HG03439 (cell line): ENCODE data around the gene ANKRD40.
"Not testable (repeated sequence)": the region's sequence is repeated elsewhere in the genome, so short reads cannot be mapped to it uniquely, and the experiment has no call there.

Experiments used
- ATAC-seq: cut with Tn5 transposase; IDR thresholded peaks from one replicate; pipeline ENCODE4 v1.9.1; 2021; ENCODE audit warnings: mild to moderate bottlenecking, moderate library complexity; ENCODE audit not compliant: unreplicated experiment

ANKRD40 gene, protein sequence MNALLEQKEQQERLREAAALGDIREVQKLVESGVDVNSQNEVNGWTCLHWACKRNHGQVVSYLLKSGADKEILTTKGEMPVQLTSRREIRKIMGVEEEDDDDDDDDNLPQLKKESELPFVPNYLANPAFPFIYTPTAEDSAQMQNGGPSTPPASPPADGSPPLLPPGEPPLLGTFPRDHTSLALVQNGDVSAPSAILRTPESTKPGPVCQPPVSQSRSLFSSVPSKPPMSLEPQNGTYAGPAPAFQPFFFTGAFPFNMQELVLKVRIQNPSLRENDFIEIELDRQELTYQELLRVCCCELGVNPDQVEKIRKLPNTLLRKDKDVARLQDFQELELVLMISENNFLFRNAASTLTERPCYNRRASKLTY

DNA sequence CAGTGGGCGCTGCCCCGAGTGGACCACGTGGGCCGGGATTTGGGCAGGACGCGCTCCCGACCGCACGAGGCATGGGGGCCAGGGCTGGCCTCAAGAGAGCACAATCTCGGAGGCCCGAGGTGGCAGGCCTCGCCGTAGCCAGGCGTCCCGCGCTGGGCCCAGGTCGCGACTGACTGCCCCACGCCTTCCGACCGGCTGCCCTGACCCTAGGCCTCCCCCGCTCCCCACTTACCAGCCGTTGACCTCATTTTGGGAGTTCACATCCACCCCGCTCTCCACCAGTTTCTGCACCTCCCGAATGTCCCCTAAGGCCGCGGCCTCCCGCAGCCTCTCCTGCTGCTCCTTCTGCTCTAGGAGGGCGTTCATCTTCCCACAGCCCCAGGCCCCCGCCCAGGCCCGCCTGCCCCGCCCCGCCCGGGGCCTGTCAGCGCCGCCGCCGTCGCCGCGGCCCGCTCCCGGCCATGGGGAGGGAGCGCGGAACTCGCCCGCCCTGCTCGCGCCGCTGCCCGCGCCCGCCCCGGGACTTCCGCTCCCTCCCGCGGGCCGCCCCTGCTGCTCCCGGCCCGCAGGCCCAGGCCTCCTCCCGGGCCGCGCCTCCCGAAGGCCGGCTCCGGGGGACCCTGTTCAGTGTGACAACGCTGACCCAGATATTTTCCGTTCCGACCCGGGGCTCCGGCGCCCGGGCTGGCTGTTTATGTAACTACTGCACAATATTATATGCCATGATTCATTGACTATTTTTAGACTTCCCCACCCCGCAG is at the start of gene ANKRD40:
TSS of gene ANKRD40 (minus strand) at position 626 of the 761 bp plus-strand sequence. CDS start at position 366, 260 bp downstream.
- peak; percentile 79 for ATAC-seq

DNA sequence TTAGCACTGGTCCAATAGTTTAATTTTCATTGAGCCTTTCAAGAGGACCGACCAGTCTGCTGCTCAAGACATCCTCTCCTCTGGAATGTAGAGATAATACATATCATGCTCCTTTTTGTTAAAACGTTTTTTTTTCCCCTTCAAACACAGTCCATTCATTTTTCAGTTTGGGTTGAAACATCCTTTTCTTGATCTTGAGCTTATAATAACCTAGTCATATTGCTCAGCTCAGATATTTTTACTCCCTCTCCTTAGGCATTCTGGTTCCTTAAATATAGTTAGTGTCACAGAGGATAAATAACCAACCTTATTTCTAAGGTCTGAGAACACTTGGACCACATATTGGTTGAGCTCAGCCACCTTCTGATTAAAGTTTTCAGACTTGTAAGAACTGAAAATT is 46.8 kb upstream of the ANKRD40 start:
- ATAC-seq: no peak

DNA sequence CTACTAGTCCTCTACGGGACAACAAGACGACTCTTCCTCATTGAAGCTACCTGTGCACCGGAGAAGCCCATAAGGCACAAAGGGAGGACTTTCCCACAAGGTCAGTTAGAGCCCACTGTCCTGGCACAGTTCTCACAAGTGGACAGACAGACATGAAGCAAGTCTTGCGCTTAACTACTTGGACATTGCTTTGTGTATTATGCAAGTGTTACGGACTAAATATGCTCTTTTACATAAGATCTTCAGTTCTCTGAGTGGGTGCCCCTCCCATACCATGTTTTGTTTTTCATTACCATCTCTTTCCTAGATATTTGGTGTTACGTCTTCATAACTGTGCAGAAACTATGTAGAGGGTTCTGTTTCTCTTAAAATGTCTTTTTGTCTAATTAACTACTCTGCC is 41.5 kb upstream of the ANKRD40 start:
- ATAC-seq: no peak

DNA sequence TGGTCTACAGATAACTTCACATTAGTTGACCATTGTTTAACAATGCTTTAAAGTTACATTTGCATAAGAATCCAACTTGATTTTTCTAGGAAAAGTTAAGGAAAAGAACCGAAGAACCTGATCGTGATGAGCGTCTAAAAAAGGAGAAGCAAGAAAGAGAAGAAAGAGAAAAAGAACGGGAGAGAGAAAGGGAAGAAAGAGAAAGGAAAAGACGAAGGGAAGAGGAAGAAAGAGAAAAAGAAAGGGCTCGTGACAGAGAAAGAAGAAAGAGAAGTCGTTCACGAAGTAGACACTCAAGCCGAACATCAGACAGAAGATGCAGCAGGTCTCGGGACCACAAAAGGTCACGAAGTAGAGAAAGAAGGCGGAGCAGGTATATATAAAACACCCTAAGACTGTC is 37.9 kb upstream of the ANKRD40 start:
- no peak for ATAC-seq

DNA sequence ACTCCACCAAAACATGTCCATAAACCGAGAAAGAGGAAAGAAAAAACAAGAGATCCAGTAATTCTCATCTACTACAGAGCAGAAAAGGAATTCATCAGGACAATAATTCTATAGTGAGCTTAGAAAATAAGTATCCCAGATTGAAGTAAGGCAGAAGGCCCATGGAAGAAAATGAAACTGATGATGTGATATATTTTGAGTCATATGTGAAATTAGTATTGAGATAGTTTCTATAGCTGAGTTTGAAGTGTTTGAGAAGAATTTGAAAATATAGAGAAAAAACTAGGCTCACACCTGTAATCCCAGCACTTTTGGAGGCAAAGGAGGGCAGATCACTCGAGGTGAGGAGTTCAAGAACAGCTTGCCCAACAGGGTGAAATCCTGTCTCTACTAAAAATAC is 31.4 kb upstream of the ANKRD40 start:
- ATAC-seq: no peak

DNA sequence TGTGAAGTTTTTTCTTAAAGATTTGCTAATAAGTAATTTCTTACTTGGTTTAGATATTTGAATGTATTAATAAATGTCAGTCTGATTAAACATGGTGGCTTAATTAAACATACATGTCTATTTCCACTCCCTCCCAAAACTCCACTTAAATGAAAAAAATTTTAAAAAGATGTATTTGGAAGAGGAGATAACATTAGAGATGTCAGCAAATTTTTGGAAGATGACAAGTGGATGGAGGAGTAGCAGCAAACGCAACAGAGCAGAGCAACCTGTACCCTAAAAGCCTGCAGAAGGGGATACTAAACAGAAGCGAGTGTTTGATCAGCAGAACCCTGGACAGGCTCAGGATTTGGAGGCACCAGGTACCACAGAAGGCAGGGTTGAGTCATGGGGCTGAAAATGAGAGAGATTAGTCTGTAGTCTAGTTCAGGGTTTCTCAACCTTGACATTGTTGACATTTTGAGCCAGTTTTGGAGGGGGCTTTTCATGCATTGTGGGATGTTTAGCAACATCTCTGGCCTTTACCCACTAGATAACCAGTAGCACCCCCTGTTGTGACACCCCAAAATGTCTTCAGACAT is 29.5 kb upstream of the ANKRD40 start:
- ATAC-seq: no peak

DNA sequence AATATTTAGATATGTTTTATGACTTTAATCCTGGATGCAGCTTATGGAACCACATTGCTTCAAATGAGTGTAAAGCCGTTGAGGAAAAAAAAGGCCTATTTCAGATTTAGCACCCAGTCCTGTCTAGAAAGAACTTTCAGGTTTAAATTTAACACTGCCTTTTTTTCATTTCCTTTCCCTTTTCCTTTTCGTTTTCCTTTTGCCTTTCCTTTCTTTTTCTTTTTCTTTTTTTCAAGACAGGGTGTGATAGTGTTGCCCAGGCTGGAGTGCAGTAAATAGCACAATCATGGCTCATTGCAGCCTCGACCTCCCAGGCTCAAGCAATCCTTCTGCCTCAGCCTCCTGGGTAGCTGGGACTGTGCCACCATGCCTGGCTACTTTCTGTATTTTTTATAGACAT is 27.6 kb upstream of the ANKRD40 start:
- no peak for ATAC-seq

DNA sequence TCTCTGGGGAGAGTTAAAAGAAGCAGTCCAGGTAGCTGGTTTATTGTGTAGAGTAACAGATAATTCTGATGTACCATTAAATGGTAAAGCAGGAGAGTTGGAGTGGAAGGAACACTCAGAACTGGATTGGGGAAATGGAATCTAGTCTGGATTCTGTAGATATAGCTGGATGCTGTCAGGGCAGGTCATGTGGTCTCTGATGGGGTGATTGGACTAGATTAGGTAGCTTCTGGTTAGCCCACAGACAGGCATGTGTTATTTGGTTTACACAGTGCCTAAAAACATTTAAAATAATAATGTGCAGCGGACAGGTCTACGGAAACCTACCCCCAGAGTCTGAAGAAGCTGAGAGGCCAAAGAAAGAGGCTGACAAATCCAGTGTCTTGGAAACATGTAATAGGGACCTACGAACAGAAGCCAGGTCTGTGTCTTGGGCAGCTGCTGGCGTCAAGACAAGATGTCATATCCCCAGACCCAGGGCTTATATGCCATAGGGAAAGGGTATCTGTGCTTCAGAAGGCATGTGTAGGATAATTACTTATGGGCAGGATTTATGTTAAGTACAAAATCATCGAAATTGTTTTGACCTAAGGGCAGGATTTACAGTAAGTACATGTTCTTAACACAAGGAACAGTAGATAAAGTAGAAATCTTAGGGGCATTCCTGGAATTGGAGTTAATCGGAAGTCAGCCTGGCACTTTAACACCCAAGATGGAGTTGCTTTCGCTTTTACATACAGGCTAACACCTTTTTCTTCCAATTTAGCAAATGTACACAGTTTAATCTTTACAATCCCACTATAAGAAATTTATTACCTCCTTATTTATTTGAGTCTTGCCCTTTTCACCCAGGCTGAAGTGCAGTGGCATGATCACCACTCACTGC is 24.1 kb upstream of the ANKRD40 start:
- no peak for ATAC-seq

DNA sequence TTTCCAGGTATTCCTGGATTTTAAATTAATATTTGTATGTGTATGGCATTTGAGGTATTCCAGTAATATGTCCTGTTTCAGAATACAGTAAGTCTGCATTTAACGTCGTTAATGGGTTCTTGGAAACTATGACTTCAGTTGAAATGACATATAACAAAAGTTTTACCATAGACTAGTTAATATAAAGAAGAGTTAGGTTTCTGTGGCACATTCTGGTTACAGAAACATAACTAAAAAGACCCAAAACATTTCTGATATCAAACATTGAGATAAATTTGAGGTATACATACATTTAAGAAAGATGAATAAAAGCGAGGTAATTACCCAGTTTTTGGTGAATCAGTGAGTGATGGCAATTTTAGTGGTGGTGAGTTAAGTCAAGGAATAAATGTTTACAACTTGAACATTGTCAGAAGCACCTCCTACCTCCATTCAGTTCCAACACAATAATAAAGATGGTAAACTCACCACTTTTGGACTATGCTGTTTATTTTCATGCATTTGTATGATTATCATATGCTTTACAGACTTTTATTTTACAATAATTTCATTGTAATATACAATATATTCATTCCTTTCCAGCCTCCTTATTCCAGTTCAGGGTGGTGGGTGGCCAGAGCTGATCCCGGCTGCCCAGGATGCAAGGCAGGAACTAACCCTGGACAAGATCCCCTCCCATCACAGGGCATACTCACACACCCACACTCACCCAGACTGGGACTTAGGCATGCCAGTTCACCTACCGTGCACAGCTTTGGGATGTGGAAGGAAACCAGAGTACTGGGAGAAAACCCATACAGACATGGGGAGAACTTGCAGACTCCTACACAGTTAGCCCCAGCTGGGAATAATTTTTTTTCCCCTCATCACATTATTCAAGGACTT is 21.4 kb upstream of the ANKRD40 start:
- ATAC-seq: no peak

DNA sequence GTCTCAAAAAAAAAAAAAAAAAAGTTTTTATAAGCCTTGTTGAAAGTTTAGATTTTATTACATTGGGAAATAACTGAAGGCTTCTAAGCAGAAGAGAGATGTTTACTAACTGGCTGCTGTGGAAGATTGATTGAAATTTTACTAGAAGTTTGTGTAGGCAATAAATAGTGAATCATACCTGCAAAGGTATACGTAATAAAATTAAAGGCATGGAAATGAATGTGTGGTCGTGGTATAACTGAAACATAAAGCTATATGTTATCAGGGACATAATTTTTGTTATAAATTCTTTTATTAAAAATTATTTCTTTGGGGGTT is 20.4 kb upstream of the ANKRD40 start:
- no peak for ATAC-seq

DNA sequence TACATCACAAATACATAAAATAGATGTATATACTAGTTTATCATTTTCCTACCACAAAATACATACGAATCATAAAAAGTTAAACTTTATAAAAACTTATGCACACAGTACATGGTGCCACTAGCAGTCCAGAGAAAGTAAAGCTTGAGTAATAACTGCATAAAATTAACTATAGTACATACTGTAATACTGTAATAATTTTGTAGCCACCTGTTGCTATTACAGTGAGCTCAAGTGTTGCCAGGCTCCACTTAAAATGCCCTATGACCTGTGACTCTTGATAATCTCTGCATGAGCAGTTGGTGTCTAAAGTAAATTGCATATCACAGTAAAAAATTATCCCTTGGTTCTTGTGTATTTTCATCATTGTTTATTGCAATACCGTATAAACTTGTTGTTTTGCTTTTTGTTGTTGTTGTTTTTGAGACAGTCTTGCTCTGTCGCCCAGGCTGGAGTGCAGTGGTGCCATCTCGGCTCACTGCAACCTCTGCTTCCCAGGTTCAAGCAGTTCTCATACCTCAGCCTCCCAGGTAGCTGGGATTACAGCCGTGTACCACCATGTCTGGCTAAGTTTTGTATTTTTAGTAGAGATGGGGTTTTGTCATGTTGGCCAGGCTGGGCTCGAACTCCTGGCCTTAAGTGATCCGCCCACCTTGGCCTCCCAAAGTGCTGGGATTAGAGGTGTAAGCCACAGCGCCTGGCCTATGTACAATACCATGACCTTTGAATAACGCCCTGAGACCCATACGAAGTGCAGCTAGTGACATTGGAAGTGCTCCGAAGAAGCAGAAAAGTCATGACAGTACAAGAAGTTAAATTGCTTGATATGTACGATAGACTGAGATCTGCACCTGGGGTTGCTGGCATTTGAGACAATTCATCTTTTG is 18.3 kb upstream of the ANKRD40 start:
- ATAC-seq: no peak

DNA sequence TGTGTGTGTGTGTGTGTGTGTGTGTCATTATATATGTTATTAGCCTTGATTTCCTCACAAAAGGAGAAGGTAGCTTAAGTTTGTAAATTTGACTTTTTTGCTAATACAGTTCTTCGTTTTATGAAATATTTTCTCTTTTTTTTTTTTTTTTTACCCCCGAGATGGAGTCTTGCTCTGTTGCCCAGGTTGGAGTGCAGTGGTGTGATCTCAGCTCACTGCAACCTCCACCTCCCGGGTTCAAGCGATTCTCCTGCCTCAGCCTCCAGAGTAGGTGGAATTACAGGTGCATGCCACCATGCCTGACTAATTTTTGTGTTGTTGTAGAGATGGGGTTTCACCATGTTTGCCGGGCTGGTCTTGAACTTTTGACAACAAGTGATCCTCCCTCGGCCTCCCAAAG is 16.9 kb upstream of the ANKRD40 start:
- not testable (repeated sequence) for ATAC-seq

DNA sequence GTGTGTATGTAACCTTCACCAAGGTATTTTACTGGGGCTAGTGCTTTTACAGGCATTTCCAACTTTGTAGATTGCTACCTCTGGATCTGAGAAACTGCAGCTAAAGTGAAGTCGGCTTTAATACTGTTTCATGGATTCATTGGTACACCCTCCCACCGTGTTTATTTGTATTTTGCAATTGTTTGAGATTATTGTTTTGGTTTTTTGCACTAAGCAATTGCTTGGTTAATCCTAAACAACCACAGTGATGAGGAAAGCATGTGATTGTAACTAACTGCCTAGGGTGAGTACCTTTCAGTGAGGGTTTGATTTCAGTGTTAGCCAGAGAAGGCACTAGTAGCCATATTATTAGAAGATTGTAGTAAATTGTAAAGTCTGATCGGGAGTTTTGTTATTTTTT is 15.0 kb upstream of the ANKRD40 start:
- no peak for ATAC-seq

DNA sequence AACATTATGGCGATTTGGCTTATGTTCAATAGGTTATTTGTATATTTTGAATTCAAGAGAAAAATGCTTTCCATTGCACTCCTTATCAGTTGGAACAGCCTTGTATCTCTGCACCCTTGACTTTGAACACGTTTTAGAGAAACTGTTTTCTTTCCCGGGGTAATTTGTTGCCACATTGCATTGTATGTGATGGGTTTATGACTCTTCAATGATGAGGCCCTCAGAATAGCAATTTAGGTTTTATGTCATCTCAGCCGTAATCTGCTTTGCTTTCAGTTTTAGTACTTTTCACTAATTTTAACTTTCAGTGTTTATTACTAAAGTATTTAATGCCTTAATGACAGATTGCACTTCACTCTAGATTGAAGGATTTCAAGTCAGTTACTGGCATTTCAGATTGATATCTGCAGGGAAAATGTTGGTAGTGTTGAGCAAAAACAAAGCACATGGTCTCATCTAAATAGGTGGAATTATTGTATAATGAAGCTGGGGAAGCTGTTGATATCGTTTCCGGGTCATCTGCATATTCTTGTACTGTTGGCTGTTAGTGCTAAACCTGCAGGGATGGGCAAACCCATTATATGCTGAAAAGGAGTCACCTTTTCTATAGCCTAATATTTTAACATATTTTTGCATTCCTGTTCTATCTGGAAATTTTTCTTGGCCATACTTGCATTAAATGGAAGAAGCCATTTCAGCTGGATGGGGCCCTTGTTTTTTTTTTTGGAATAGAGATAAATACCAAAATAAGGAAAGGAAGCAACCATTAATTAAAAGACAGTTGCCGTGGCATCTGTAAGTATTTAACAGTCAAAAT is 13.7 kb upstream of the ANKRD40 start:
- ATAC-seq: no peak

DNA sequence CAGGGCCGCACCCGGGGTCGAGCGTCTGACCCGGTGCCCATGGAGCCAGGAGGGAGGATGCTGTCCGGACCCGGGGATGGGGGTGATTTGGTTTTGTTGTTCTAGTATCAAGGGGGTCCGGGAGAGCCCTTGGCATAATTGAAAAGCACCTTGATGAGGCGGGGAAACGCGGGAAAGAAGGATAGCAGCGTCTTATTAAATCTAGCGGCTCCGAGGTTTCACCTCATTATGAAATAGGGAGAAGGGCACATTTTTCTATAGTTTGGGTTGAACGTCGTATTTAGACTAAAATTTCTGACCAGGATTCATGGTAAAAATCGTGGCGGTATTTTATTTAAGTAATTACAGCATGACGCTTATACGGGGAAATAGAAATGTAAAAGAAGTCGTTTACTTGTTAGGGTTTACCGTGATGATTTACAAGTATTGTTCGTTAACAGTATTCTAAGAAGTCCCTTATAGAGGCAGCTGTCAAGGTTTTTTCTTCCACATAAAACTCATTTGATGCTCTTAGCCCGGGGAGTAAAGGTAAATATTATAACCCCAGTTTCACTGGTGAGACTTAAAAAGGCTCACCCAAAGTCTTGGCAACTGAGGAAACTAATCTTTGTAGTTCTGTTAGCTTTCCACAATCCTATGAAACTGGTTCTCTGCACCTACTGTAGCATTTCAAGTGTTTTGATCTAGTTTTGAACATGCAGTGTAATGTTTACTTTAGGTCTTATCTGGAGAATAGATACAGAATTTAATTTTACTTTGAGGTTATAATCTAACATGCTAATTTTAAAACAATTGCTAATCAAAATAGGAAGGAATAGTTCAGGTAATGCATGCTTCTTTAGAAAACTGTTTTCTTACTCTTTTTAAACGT is 12.4 kb upstream of the ANKRD40 start:
- ATAC-seq: no peak

DNA sequence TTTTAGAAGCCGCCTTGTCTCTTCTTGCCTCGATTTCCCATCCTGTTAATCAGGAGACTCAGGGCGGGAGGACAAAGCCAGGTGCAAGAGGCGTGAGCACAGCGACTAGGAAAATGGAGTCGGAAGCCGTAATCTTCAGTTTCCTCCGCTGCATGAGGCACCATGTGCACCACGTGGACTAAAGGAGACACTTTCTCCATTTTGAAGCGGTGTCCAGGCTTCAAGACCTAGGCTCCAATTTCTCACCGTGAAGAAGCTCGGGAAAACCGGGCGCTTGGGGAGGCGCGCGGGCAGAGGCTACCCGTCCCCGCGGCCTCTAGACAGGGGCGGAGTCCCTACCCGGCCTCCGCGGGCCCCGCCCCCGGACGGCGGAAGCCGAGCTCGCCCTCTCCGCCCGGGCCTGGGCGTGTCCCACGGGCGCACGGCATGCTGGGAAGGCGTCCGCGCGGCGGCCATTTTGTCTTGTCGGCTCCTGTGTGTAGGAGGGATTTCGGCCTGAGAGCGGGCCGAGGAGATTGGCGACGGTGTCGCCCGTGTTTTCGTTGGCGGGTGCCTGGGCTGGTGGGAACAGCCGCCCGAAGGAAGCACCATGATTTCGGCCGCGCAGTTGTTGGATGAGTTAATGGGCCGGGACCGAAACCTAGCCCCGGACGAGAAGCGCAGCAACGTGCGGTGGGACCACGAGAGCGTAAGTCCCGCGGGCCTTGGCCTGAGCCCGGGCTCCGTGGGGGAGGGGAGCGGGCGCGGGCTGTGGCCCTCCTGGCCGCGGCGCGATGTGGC is 11.6 kb upstream of the ANKRD40 start, which contains the start of gene LUC7L3:
TSS of gene LUC7L3 (plus strand) at position 460 of the 780 bp plus-strand sequence. CDS start at position 590, 130 bp downstream.
- peak; percentile 93 for ATAC-seq
